HepG2 (cell line): ENCODE data around the gene SMYD2. TPM values are rescaled to one million over a fixed set of nuclear protein-coding genes. Genes with fewer than 3 reads are reported as not detected.
A peak's percentile ranks its signal among the peaks of the same experiment; 100 is the strongest.

Experiments used
- BCL6 ChIP-seq: IDR thresholded peaks from 2 replicates; pipeline ENCODE4 v1.6.1; 2016; ENCODE audit warnings: missing genetic modification reagents, missing compliant biosample characterization
- BHLHE40 ChIP-seq: IDR thresholded peaks from 2 replicates; pipeline ENCODE4 v1.6.1; 2011; ENCODE audit warnings: low read length, improper control_type of control experiment
- CREBL2 ChIP-seq: sonication (generic); formaldehyde crosslinking; IDR thresholded peaks from 2 replicates; pipeline ENCODE4 v1.8.1; 2023; ENCODE audit warnings: missing genetic modification reagents, mild to moderate bottlenecking, borderline replicate concordance
- MAFK ChIP-seq, 2 experiments: IDR thresholded peaks in 1 of 2; conservative IDR thresholded peaks in 1 of 2; 2 replicates each; pipeline ENCODE4 v1.6.1; 2011; ENCODE audit warnings: improper control_type of control experiment in 2 of 2, low read length in 2 of 2
- MBD4 ChIP-seq: IDR thresholded peaks from 2 replicates; pipeline ENCODE4 v1.6.1; 2012; ENCODE audit warnings: low read length, inconsistent platforms, borderline replicate concordance
- MTA3 ChIP-seq: sonication (generic); formaldehyde crosslinking; IDR thresholded peaks from 2 replicates; pipeline ENCODE4 v1.4.0; 2020; ENCODE audit warnings: missing genetic modification reagents
- NFIC ChIP-seq: IDR thresholded peaks from 2 replicates; pipeline ENCODE4 v1.6.1; 2012; ENCODE audit warnings: mild to moderate bottlenecking, low read length, inconsistent platforms
- RFX3 ChIP-seq: IDR thresholded peaks from 2 replicates; pipeline ENCODE4 v1.6.1; 2016; ENCODE audit warnings: missing biosample characterization, missing genetic modification reagents
- TAF15 ChIP-seq: fragments of 200-400 bp; formaldehyde crosslinking; IDR thresholded peaks from one replicate; pipeline ENCODE4 v1.6.1; 2018; ENCODE audit warnings: mild to moderate bottlenecking, low read depth, low read length; ENCODE audit not compliant: poor library complexity, severe bottlenecking
- THAP8 ChIP-seq: sonication (generic); formaldehyde crosslinking; IDR thresholded peaks from 2 replicates; pipeline ENCODE4 v1.5.1; 2020; ENCODE audit warnings: missing genetic modification reagents, mild to moderate bottlenecking, borderline replicate concordance
- TRIM22 ChIP-seq: fragments of 450-650 bp; IDR thresholded peaks from 2 replicates; pipeline ENCODE4 v1.6.1; 2017
- USF2 ChIP-seq, 2 experiments: sonication (generic) in 1 of 2; formaldehyde crosslinking in 1 of 2; IDR thresholded peaks; 2 replicates each; pipeline versions ENCODE4 v1.5.1 to v1.6.1; 2011 to 2020; ENCODE audit warnings: borderline replicate concordance in 1 of 2, low read depth in 1 of 2, low read length in 1 of 2, mild to moderate bottlenecking in 1 of 2, missing genetic modification reagents in 1 of 2, moderate library complexity in 1 of 2
- ZBTB4 ChIP-seq: sonication (generic); formaldehyde crosslinking; IDR thresholded peaks from 2 replicates; pipeline ENCODE4 v1.4.0; 2020; ENCODE audit warnings: missing genetic modification reagents, mild to moderate bottlenecking, borderline replicate concordance
- ZC3H4 ChIP-seq: sonication (generic); formaldehyde crosslinking; IDR thresholded peaks from 2 replicates; pipeline ENCODE4 v1.4.0; 2020; ENCODE audit warnings: missing genetic modification reagents, borderline replicate concordance
- ZNF281 ChIP-seq: sonication (generic); formaldehyde crosslinking; IDR thresholded peaks from 2 replicates; pipeline ENCODE4 v1.4.0; 2020; ENCODE audit warnings: missing genetic modification reagents, borderline replicate concordance
- ZNF30 ChIP-seq: sonication (generic); formaldehyde crosslinking; IDR thresholded peaks from 2 replicates; pipeline ENCODE4 v1.5.0; 2020; ENCODE audit warnings: mild to moderate bottlenecking, missing genetic modification reagents
- ZNF441 ChIP-seq: sonication (generic); formaldehyde crosslinking; IDR thresholded peaks from 2 replicates; pipeline ENCODE4 v1.7.0; 2021; ENCODE audit warnings: missing genetic modification reagents, borderline replicate concordance
- ZNF879 ChIP-seq: sonication (generic); formaldehyde crosslinking; IDR thresholded peaks from 2 replicates; pipeline ENCODE4 v1.8.1; 2023; ENCODE audit warnings: missing genetic modification reagents
- polyA plus RNA-seq, 8 experiments: library from polyadenylated mRNA; depleted of rRNA in 3 of 8; stranded (reverse) in 7 of 8; unstranded in 1 of 8; fragments of >200 nt; fragmentation: Illumina TruSeq in 4 of 8; extraction: Trizol in 4 of 8; gene quantifications; 2 replicates each; pipeline versions ENCODE4 v1.2.1 to v1.2.3, GENCODE V29; 2011 to 2016; ENCODE audit warnings: low read depth in 4 of 8, missing spikeins in 1 of 8, mixed read lengths in 1 of 8; ENCODE audit not compliant: insufficient read depth in 1 of 8
- total RNA-seq, 5 experiments: library from RNA; depleted of rRNA; stranded (reverse); fragments of >200 nt; fragmentation: Illumina TruSeq; extraction: Trizol; gene quantifications; 2 replicates each; pipeline ENCODE4 v1.2.3, GENCODE V29; 2016; ENCODE audit warnings: low read depth in 1 of 5

Gene SMYD2
- total and polyA plus RNA-seq, 2 of the 13 experiments (the other 11 are each of a cell fraction or from before 2014, with no cell fraction given) = 72.7 to 139 TPM

GRCh38 chr1:214318956-214319736 is 38.2 kb downstream of the SMYD2 start (continued):
- no peak for TF ChIP-seq USF2 (IDR thresholded peaks at IDR 0.05; ENCODE audit: low read depth, low read length)
- no peak for TF ChIP-seq USF2 (CRISPR knock-in tag; IDR thresholded peaks at IDR 0.05; ENCODE audit: borderline replicate concordance)
- no peak for TF ChIP-seq ZNF441
- no peak for TF ChIP-seq NFIC
- TF ChIP-seq MTA3 (CRISPR knock-in tag) = no peak
- TF ChIP-seq RFX3 (CRISPR knock-in tag) = peak; percentile 50; the same call in 1 of the 2 replicates
- TF ChIP-seq ZBTB4 = no peak
- no peak for TF ChIP-seq ZNF879 (CRISPR knock-in tag)
- TF ChIP-seq THAP8 (CRISPR knock-in tag) = no peak
- peak; percentile 22; the same call in 1 of the 2 replicates for TF ChIP-seq BCL6 (CRISPR knock-in tag)
- no peak for TF ChIP-seq ZNF281 (CRISPR knock-in tag)
- TF ChIP-seq ZC3H4 (CRISPR knock-in tag) = no peak
- TF ChIP-seq BHLHE40 = no peak
- TF ChIP-seq MAFK (conservative IDR thresholded peaks at IDR 0.05 in 1 of 2, IDR thresholded peaks at IDR 0.05 in 1 of 2; ENCODE audit: low read length in 2 of 2) = no peak
- TF ChIP-seq MBD4 = no peak
- TF ChIP-seq CREBL2 (CRISPR knock-in tag) = no peak
- no peak for TF ChIP-seq TRIM22
- TF ChIP-seq ZNF30 = no peak
- TF ChIP-seq TAF15 = no peak
